Measurements from ENCODE around the gene RAB11B. TPM values are rescaled to one million over a fixed set of nuclear protein-coding genes. Genes with fewer than 3 reads are reported as not detected.
"Not testable (repeated sequence)": the region's sequence is repeated elsewhere in the genome, so short reads cannot be mapped to it uniquely, and the experiment has no call there.

RAB11B gene
- polyA plus RNA-seq, 1 donor from 2014 or later, result 71.1 TPM

DNA sequence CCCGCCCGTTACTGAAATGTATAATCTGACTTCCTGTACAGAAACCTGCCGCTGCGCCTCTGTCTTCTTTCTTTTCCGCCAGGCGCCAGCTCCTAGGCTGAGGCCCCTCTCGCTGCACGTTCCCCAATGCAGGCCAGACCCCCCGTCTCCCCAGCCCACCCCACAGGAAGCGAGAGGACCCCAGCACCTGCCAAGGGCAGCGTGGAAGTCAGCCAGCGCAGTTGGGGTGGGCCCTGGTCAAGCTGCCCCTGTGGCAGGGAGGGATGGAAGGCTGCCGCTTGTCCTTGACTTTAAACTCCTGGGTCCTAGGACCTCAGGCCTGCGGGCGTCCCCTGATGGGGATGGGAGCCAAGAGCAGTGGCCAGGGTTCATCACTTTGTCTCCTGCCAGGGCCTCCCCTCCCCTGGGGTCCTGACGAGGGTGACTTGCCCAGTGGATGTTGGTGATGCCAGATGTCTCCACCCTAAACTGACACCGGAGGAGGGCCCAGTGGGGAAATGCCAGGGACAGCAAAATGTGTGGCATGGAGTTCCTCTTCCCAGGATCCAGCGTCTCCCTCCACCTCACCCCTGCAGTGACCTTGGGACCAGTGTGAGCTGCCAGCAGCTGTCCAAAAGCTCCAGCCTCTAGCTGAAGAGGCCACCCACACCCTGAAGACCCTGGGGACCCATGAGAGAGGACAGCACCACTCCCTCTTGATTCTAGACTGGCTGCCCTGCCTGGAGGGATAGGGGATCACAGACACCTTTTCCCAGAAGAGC, 14.4 kb downstream of the RAB11B start:
- no peak overlapping the region for H3K9ac ChIP-seq (ENCODE audit: low read length)
- no peaks in the 10 kb centered on the region for H3K27me3 ChIP-seq (ENCODE audit: insufficient read depth, low read depth, low read length)
- no peak overlapping the region for H3K27ac ChIP-seq (ENCODE audit: low read length)
- no peaks in the 10 kb centered on the region for H3K9me3 ChIP-seq (ENCODE audit: low read length)
- no peak overlapping the region for H3K4me3 ChIP-seq (ENCODE audit: low read length)
- H3K4me2 ChIP-seq (ENCODE audit: low read length), result no peak overlapping the region
- no peaks in the 10 kb centered on the region for H3K9me2 ChIP-seq (ENCODE audit: insufficient read depth, low read length)
- TF ChIP-seq TAF1 (IDR thresholded peaks at IDR 0.05; ENCODE audit: low read depth) (no peak), EP300 (conservative IDR thresholded peaks at IDR 0.05; ENCODE audit: poor library complexity, severe bottlenecking) (no peak), SMC3 (conservative IDR thresholded peaks at IDR 0.05; ENCODE audit: poor library complexity) (no peak), RAD21 (conservative IDR thresholded peaks at IDR 0.05) (no peak), POLR2AphosphoS5 (IDR thresholded peaks at IDR 0.05) (no peak), EZH2 (IDR thresholded peaks at IDR 0.05; ENCODE audit: borderline replicate concordance, insufficient read depth, low read length, poor library complexity, severe bottlenecking) (no peak), MXI1 (conservative IDR thresholded peaks at IDR 0.05; ENCODE audit: poor library complexity, severe bottlenecking) (no peak)
- TF ChIP-seq, protein P1, sequence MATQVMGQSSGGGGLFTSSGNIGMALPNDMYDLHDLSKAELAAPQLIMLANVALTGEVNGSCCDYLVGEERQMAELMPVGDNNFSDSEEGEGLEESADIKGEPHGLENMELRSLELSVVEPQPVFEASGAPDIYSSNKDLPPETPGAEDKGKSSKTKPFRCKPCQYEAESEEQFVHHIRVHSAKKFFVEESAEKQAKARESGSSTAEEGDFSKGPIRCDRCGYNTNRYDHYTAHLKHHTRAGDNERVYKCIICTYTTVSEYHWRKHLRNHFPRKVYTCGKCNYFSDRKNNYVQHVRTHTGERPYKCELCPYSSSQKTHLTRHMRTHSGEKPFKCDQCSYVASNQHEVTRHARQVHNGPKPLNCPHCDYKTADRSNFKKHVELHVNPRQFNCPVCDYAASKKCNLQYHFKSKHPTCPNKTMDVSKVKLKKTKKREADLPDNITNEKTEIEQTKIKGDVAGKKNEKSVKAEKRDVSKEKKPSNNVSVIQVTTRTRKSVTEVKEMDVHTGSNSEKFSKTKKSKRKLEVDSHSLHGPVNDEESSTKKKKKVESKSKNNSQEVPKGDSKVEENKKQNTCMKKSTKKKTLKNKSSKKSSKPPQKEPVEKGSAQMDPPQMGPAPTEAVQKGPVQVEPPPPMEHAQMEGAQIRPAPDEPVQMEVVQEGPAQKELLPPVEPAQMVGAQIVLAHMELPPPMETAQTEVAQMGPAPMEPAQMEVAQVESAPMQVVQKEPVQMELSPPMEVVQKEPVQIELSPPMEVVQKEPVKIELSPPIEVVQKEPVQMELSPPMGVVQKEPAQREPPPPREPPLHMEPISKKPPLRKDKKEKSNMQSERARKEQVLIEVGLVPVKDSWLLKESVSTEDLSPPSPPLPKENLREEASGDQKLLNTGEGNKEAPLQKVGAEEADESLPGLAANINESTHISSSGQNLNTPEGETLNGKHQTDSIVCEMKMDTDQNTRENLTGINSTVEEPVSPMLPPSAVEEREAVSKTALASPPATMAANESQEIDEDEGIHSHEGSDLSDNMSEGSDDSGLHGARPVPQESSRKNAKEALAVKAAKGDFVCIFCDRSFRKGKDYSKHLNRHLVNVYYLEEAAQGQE (IDR thresholded peaks at IDR 0.05; ENCODE audit: borderline replicate concordance), result no peak
- TF ChIP-seq, protein P2, sequence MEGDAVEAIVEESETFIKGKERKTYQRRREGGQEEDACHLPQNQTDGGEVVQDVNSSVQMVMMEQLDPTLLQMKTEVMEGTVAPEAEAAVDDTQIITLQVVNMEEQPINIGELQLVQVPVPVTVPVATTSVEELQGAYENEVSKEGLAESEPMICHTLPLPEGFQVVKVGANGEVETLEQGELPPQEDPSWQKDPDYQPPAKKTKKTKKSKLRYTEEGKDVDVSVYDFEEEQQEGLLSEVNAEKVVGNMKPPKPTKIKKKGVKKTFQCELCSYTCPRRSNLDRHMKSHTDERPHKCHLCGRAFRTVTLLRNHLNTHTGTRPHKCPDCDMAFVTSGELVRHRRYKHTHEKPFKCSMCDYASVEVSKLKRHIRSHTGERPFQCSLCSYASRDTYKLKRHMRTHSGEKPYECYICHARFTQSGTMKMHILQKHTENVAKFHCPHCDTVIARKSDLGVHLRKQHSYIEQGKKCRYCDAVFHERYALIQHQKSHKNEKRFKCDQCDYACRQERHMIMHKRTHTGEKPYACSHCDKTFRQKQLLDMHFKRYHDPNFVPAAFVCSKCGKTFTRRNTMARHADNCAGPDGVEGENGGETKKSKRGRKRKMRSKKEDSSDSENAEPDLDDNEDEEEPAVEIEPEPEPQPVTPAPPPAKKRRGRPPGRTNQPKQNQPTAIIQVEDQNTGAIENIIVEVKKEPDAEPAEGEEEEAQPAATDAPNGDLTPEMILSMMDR (IDR thresholded peaks at IDR 0.05; ENCODE audit: poor library complexity, severe bottlenecking), result no peak
- H2AFZ ChIP-seq (ENCODE audit: low read depth, low read length), result no peak overlapping the region
- H4K20me1 ChIP-seq (ENCODE audit: insufficient read depth), result no peaks in the 10 kb centered on the region
- H3F3A ChIP-seq (ENCODE audit: insufficient read depth, low read length, poor library complexity, severe bottlenecking), result no peaks in the 10 kb centered on the region
- no peaks in the 10 kb centered on the region for H3K36me3 ChIP-seq (ENCODE audit: insufficient read depth, low read length)
- H3K79me2 ChIP-seq (replicated peaks; ENCODE audit: insufficient read depth, low read length), result no peaks in the 10 kb centered on the region

- not testable (repeated sequence) for H3K36me3 ChIP-seq (ENCODE audit: insufficient read depth, low read length); H3K79me2 ChIP-seq (replicated peaks; ENCODE audit: insufficient read depth, low read length); H3K27ac ChIP-seq (ENCODE audit: low read length); H4K20me1 ChIP-seq (ENCODE audit: insufficient read depth); H3K27me3 ChIP-seq (ENCODE audit: insufficient read depth, low read depth, low read length); H3K9me3 ChIP-seq (ENCODE audit: low read length); H3F3A ChIP-seq (ENCODE audit: insufficient read depth, low read length, poor library complexity, severe bottlenecking); H3K4me2 ChIP-seq (ENCODE audit: low read length); H3K9me2 ChIP-seq (ENCODE audit: insufficient read depth, low read length); H2AFZ ChIP-seq (ENCODE audit: low read depth, low read length); H3K9ac ChIP-seq (ENCODE audit: low read length); H3K4me3 ChIP-seq (ENCODE audit: low read length)
Observed at GRCh38 chr19:8410718-8411117, 20.6 kb downstream of the RAB11B start.

All from neural cell (in vitro differentiated cells).